A549 treated with CORT108297 at 1 μM for 4 hours (cell line): ENCODE results near the gene TRDN. TPM values are rescaled to one million over a fixed set of nuclear protein-coding genes. Genes with fewer than 3 reads are reported as not detected.

Experiments
- total RNA-seq: library from RNA; stranded (reverse); fragments of 200-300 nt; extraction: Qiagen RNA extraction; gene quantifications from 5 replicates; pipeline ENCODE4 v1.2.3, GENCODE V29; 2022

The TRDN gene
- not detected in 5 replicates for total RNA-seq

GRCh38 chr6:123636782-123637181 lies at the start of gene TRDN:
TSS of gene TRDN (minus strand) at chr6:123636950. CDS start at chr6:123636775, 175 bp downstream.

Other genes with a start within 250 kb of the TRDN start
- gene NKAIN2, start 166.9 kb upstream of the TRDN start, total RNA-seq, result not detected in 5 replicates